Heart left ventricle (tissue), 16 donors: ENCODE results near the gene AFDN. TPM values are rescaled to one million over a fixed set of nuclear protein-coding genes. Genes with fewer than 3 reads are reported as not detected.

Experiments
- ATAC-seq, 4 donors: fragments of 200-7000 bp; cut with Tn5 transposase; one replicate each; pipeline ENCODE4 v1.9.1; 2020 to 2022; ENCODE audit warnings: moderate library complexity in 4 of 4, mild to moderate bottlenecking in 3 of 4, moderate number of reproducible peaks in 1 of 4
- DNase-seq, 5 donors: peaks; one replicate each; pipeline ENCODE4 v3.0.0-alpha.2; 2020
- H3K27ac ChIP-seq, 12 donors: fragments of 200-600 bp; sonication (generic) in 4 of 12; one replicate each; pipeline versions ENCODE4 v1.5.0 to v1.8.0; 2016 to 2022; ENCODE audit warnings: mild to moderate bottlenecking in 2 of 12
- H3K27me3 ChIP-seq, 9 donors: fragments of 200-600 bp; sonication (generic) in 2 of 9; one replicate each; pipeline versions ENCODE4 v1.5.1 to v1.8.0; 2016 to 2022; ENCODE audit warnings: mild to moderate bottlenecking in 3 of 9
- H3K36me3 ChIP-seq, 9 donors: fragments of 200-600 bp; sonication (generic) in 2 of 9; one replicate each; pipeline versions ENCODE4 v1.5.0 to v1.8.0; 2018 to 2022; ENCODE audit warnings: mild to moderate bottlenecking in 2 of 9
- H3K4me1 ChIP-seq, 12 donors: fragments of 200-600 bp; sonication (generic) in 4 of 12; one replicate each; pipeline versions ENCODE4 v1.5.0 to v1.8.0; 2016 to 2022; ENCODE audit warnings: mild to moderate bottlenecking in 3 of 12
- H3K4me3 ChIP-seq, 12 donors: fragments of 200-600 bp; sonication (generic) in 4 of 12; one replicate each; pipeline versions ENCODE4 v1.5.0 to v1.8.0; 2017 to 2022; ENCODE audit warnings: mild to moderate bottlenecking in 9 of 12, moderate library complexity in 4 of 12
- H3K9me3 ChIP-seq, 12 donors: fragments of 200-600 bp; sonication (generic) in 4 of 12; one replicate each; pipeline versions ENCODE4 v1.5.0 to v1.8.0; 2016 to 2022; ENCODE audit warnings: mild to moderate bottlenecking in 1 of 12
- CTCF ChIP-seq, 12 donors: fragments of 200-600 bp; sonication (generic) in 4 of 12; IDR thresholded peaks; one replicate each; pipeline versions ENCODE4 v1.5.0 to v1.8.0; 2018 to 2022; ENCODE audit warnings: antibody characterized with exemption in 12 of 12, mild to moderate bottlenecking in 5 of 12
- POLR2A ChIP-seq, 2 donors: fragments of 450-650 bp; IDR thresholded peaks; one replicate each; pipeline ENCODE4 v1.6.1; 2017; ENCODE audit warnings: antibody characterized with exemption in 2 of 2, mild to moderate bottlenecking in 2 of 2, moderate library complexity in 2 of 2
- WGBS, 4 donors: extraction: QIAGEN DNeasy Blood & Tissue Kit in 2 of 4; methylation state at CpG; one replicate each; pipeline versions ENCODE4 v1.1.5 to v1.1.7; 2013 to 2018; 5-methylcytosine and 5-hydroxymethylcytosine counted together
- intact Hi-C, 10 donors: fragments of 100-400 bp; cut with DNase I; formaldehyde crosslinking; loops; one replicate each; pipeline versions ENCODE4 v1.11.1 to v1.14.2; 2022
- polyA plus RNA-seq, 2 donors: library from polyadenylated mRNA; stranded (reverse); fragments of 200-250 nt; gene quantifications; one replicate each; pipeline ENCODE4 v1.2.3, GENCODE V29; 2013
- total RNA-seq, 9 donors: library from RNA; depleted of rRNA in 2 of 9; stranded (reverse); fragments of >200 nt in 2 of 9; fragmentation: NEBNext Ultra II Directional in 3 of 9; extraction: Animal tissue kit (Norgen Biotek cat#: 25700) in 3 of 9; gene quantifications; one replicate each; pipeline versions ENCODE4 v1.1.0 to v1.2.4, GENCODE V29; 2016 to 2023
- donor health status: ischemic (EF 13 %, LVEDD 7.1; RV severe dilation, severe dysfunction).
- donor health status: healthy with polysubstance abuse.
- donor health status: DM: no; HTN: yes; CAD: no.
- donor health status: DM: no; HTN: no; CAD: no.
- donor health status: ischemic (EF 25% LVEDD 6.9; RV normal size, moderate dysfunction).
- donor health status: ischemic (EF 25% LVEDD 5.7; RV mildly dilated, moderate dysfunction).
- donor health status: healthy.
- donor health status: DM: yes; HTN: yes; CAD: no.
- donor health status: ischemic (EF 35%, LVEDD 5.7; RV mildly dilated, moderate dysfunction).
- donor health status: nonischemic (EF 11% LVEDD 7.7; RV severe dilation, severe dysfunction).
- donor health status: DM: yes; HTN: yes; CAD: no.
- donor health status: PGD.
- donor health status: ischemic (EF 29% LVEDD 5.4; RV normal size, mild dysfunction).
- donor health status: nonischemic (EF 23%, LVEDD 6.1; RV moderate dilation, normal function).

AFDN gene
- total and polyA plus RNA-seq, 11 donors: 27.6 to 100 (median 50.4) TPM

- no peak for TF ChIP-seq CTCF (IDR thresholded peaks at IDR 0.05)
- TF ChIP-seq POLR2A (IDR thresholded peaks at IDR 0.05): no peak
- H3K27ac ChIP-seq: peak overlapping the region in 8 of 12 donors; percentile 61 to 82 (median 78)
- H3K27me3 ChIP-seq: no peaks in the 10 kb centered on the region
- H3K4me1 ChIP-seq: peaks cover 0 to 27% (median 15%) of the 10 kb centered on the region in 12 donors
- H3K4me3 ChIP-seq: no peak overlapping the region
- DNase-seq (no peak), ATAC-seq (no peak)
- peaks cover 0 to 42% (median 26%) of the 10 kb centered on the region in 9 donors for H3K36me3 ChIP-seq
- intact Hi-C loops: loop anchor here in 5 of 10 donors (5.0 to 10.0 kb wide), 3 partner anchors 102 to 115 kb away; no protein-coding TSS in a partner anchor
- 83 to 89% (median 88%) methylated on average over 12 of the region's 12 CpGs for WGBS, 4 donors
- no peaks in the 10 kb centered on the region for H3K9me3 ChIP-seq
Measured at GRCh38 chr6:167932468-167933276, 106.0 kb downstream of the AFDN start.

- no peaks in the 10 kb centered on the region for H3K9me3 ChIP-seq
- no peak for DNase-seq
- H3K4me1 ChIP-seq: peaks cover 0 to 27% (median 15%) of the 10 kb centered on the region in 12 donors
- WGBS, 4 donors: 65 to 73% (median 66%) methylated on average over 3 of the region's 3 CpGs
- no peak overlapping the region for H3K4me3 ChIP-seq
- H3K36me3 ChIP-seq: peaks cover 0 to 37% (median 20%) of the 10 kb centered on the region in 9 donors
- ATAC-seq: peak in 1 of 4 donors; percentile 25
- H3K27me3 ChIP-seq: no peaks in the 10 kb centered on the region
- intact Hi-C loops: loop anchor here in 5 of 10 donors (5.0 to 10.0 kb wide), 3 partner anchors 102 to 114 kb away; no protein-coding TSS in a partner anchor
- peak overlapping the region in 8 of 12 donors; percentile 61 to 82 (median 78) for H3K27ac ChIP-seq
- TF ChIP-seq CTCF (IDR thresholded peaks at IDR 0.05) (no peak), POLR2A (IDR thresholded peaks at IDR 0.05) (no peak)
Measured at GRCh38 chr6:167933290-167933689, 106.6 kb downstream of the AFDN start.

- intact Hi-C loops: loop anchor here in 6 of 10 donors (2.0 to 10.0 kb wide), 5 partner anchors 59 to 113 kb away; no protein-coding TSS in a partner anchor
- Histone ChIP-seq H3K9me3 (no peaks in the 10 kb centered on the region), H3K27me3 (no peaks in the 10 kb centered on the region), H3K4me1 (peaks cover 0 to 27% (median 15%) of the 10 kb centered on the region in 12 donors), H3K36me3 (peaks cover 0 to 31% (median 14%) of the 10 kb centered on the region in 9 donors), H3K4me3 (peak overlapping the region in 2 of 12 donors; percentile 22 to 50), H3K27ac (peak overlapping the region; percentile 15 to 82 (median 72))
- TF ChIP-seq CTCF (IDR thresholded peaks at IDR 0.05) (no peak), POLR2A (IDR thresholded peaks at IDR 0.05) (no peak)
- peak in 1 of 5 donors; percentile 35 for DNase-seq
- ATAC-seq: peak in 2 of 4 donors; percentile 5 to 33
- 76 to 95% (median 90%) methylated on average over 7 of the region's 7 CpGs for WGBS, 4 donors
Measured at GRCh38 chr6:167933847-167934246, 107.1 kb downstream of the AFDN start.

GRCh38 chr6:167934426-167934864 is 107.7 kb downstream of the AFDN start:
- intact Hi-C loops: loop anchor here in 6 of 10 donors (2.0 to 10.0 kb wide), 5 partner anchors 58 to 113 kb away; no protein-coding TSS in a partner anchor
- Histone ChIP-seq H3K27ac (peak overlapping the region; percentile 38 to 82 (median 74)), H3K27me3 (no peaks in the 10 kb centered on the region), H3K4me3 (peak overlapping the region in 10 of 12 donors; percentile 25 to 56 (median 46)), H3K36me3 (peaks cover 0 to 26% (median 10%) of the 10 kb centered on the region in 9 donors), H3K9me3 (no peaks in the 10 kb centered on the region), H3K4me1 (peaks cover 0 to 27% (median 15%) of the 10 kb centered on the region in 12 donors)
- TF ChIP-seq CTCF (IDR thresholded peaks at IDR 0.05) (no peak), POLR2A (IDR thresholded peaks at IDR 0.05) (peak in 1 of 2 donors; percentile 41)
- DNase-seq (peak in 2 of 5 donors; percentile 38 to 53), ATAC-seq (peak; percentile 53 to 82 (median 64))
- WGBS, 4 donors: 44 to 56% (median 50%) methylated on average over 7 of the region's 7 CpGs
